HG03571 (cell line): ENCODE results near the gene BMP10.

Experiments used
- ATAC-seq: cut with Tn5 transposase; IDR thresholded peaks from one replicate; pipeline ENCODE4 v1.9.1; 2021; ENCODE audit not compliant: unreplicated experiment

Gene BMP10

GRCh38 chr2:68824831-68825230, 46.4 kb downstream of the BMP10 start:
- ATAC-seq, result no peak

GRCh38 chr2:68822207-68822872, 48.9 kb downstream of the BMP10 start:
- no peak for ATAC-seq

GRCh38 chr2:68819556-68819955, 51.6 kb downstream of the BMP10 start:
- ATAC-seq, result no peak

- no peak for ATAC-seq
Measured at GRCh38 chr2:68817306-68817705, 53.9 kb downstream of the BMP10 start.
